Transverse colon (tissue), 4 donors: ENCODE results near the gene ARL14. TPM values are rescaled to one million over a fixed set of nuclear protein-coding genes. Genes with fewer than 3 reads are reported as not detected.
A peak's percentile ranks its signal among the peaks of the same experiment; 100 is the strongest.

Experiments used
- DNase-seq: peaks from one replicate; pipeline ENCODE4 v3.0.0-alpha.2; 2019
- H3K27ac ChIP-seq, 4 donors: fragments of 200-600 bp; sonication (generic); 2 replicates each; pipeline ENCODE4 v1.5.1; 2016 to 2018; ENCODE audit warnings: inconsistent platforms in 4 of 4
- H3K27me3 ChIP-seq: fragments of 200-600 bp; sonication (generic); 2 replicates; pipeline ENCODE4 v1.5.1; 2017; ENCODE audit warnings: inconsistent platforms
- H3K36me3 ChIP-seq, 4 donors: fragments of 200-600 bp; sonication (generic); 2 replicates each; pipeline ENCODE4 v1.5.1; 2017 to 2019; ENCODE audit warnings: inconsistent platforms in 4 of 4
- H3K4me1 ChIP-seq, 4 donors: fragments of 200-600 bp; sonication (generic); 2 replicates each; pipeline ENCODE4 v1.5.1; 2017 to 2020; ENCODE audit warnings: inconsistent platforms in 4 of 4
- H3K4me3 ChIP-seq, 4 donors: fragments of 200-600 bp; sonication (generic); 1 replicate in 1 of 4; 2 replicates in 3 of 4; pipeline versions ENCODE4 v1.5.1 to v1.6.1; 2017 to 2019; ENCODE audit warnings: inconsistent platforms in 4 of 4
- H3K9me3 ChIP-seq, 2 donors: fragments of 200-600 bp; sonication (generic); 2 replicates each; pipeline ENCODE4 v1.5.1; 2017 to 2019; ENCODE audit warnings: inconsistent platforms in 2 of 2
- CTCF ChIP-seq, 5 experiments: fragments of 200-600 bp in 3 of 5; fragments of 450-650 bp in 2 of 5; sonication (generic) in 3 of 5; IDR thresholded peaks; 1 replicate in 2 of 5; 2 replicates in 3 of 5; pipeline ENCODE4 v1.5.1; 2016 to 2017; ENCODE audit warnings: antibody characterized with exemption in 5 of 5, inconsistent platforms in 3 of 5, mild to moderate bottlenecking in 2 of 5, moderate library complexity in 1 of 5
- EP300 ChIP-seq: sonication (generic); formaldehyde crosslinking; IDR thresholded peaks from one replicate; pipeline ENCODE4 v1.6.1; 2017; ENCODE audit warnings: antibody characterized with exemption, low read depth
- POLR2A ChIP-seq: fragments of 450-650 bp; IDR thresholded peaks from one replicate; pipeline ENCODE4 v1.6.1; 2016; ENCODE audit warnings: antibody characterized with exemption, mild to moderate bottlenecking, moderate library complexity
- POLR2AphosphoS5 ChIP-seq, 3 donors: sonication (generic); formaldehyde crosslinking; IDR thresholded peaks; one replicate each; pipeline ENCODE4 v1.6.1; 2016; ENCODE audit warnings: antibody characterized with exemption in 3 of 3
- whole genome bisulfite sequencing, 2 donors: methylation state at CpG; one replicate each; pipeline ENCODE4 v1.1.5; 2018; ENCODE audit warnings: low coverage in 1 of 2; 5-methylcytosine and 5-hydroxymethylcytosine counted together
- in situ Hi-C, 4 donors: fragments of 200-750 bp; cut with MboI; loops; one replicate each; pipeline versions ENCODE4 v1.15.0 to v1.15.1; 2017; ENCODE audit warnings: low sequenced_read_pairs in 3 of 4, low pct_ligation_motif_present in 1 of 4, low pct_unique_long_range_greater_than_20kb in 1 of 4
- intact Hi-C: fragments of 100-400 bp; cut with DNase I; formaldehyde crosslinking; loops from one replicate; pipeline ENCODE4 v1.15.1; 2023; ENCODE audit warnings: low total_unique reads
- total RNA-seq, 4 donors: library from RNA; depleted of rRNA; stranded (reverse); fragments of >200 nt; gene quantifications; one replicate each; pipeline ENCODE4 v1.1.0, GENCODE V29; 2016

Gene ARL14
- total RNA-seq, 4 donors from 2014 or later, result 2.0 to 47.1 (median 27.8) TPM

- TF ChIP-seq POLR2AphosphoS5 (IDR thresholded peaks at IDR 0.05) (peak in 1 of 3 donors; percentile 9), POLR2A (no peak)
- no peak for DNase-seq
- H3K27me3 ChIP-seq, result no peaks in the 10 kb centered on the region
- no peaks in the 10 kb centered on the region for H3K36me3 ChIP-seq
- no peaks in the 10 kb centered on the region for H3K9me3 ChIP-seq
- H3K27ac ChIP-seq, result peak overlapping the region; percentile 86 to 88 (median 86)
- intact Hi-C loops (loop anchor here (10.0 kb wide), 1 partner anchor 91 kb away; no protein-coding TSS in a partner anchor), in situ Hi-C loops (no loop called here)
- H3K4me3 ChIP-seq, result no peak overlapping the region
- H3K4me1 ChIP-seq, result peaks cover 0 to 51% (median 15%) of the 10 kb centered on the region in 4 donors
Observed at GRCh38 chr3:160675566-160676124, 1.3 kb upstream of the ARL14 start.

DNA sequence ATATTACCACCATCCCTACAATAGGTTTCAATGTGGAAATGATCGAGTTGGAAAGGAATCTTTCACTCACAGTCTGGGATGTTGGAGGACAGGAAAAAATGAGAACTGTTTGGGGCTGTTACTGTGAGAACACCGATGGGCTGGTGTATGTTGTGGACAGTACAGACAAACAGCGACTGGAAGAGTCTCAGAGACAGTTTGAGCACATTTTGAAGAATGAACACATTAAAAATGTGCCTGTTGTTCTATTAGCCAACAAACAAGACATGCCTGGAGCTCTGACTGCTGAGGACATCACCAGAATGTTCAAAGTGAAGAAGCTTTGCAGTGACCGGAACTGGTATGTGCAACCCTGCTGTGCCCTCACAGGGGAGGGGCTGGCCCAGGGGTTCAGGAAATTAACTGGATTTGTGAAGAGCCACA, 510 bp downstream of the ARL14 start:
- no peaks in the 10 kb centered on the region for H3K36me3 ChIP-seq
- intact Hi-C loops (loop anchor here (10.0 kb wide), 1 partner anchor 93 kb away; no protein-coding TSS in a partner anchor), in situ Hi-C loops (no loop called here)
- peak overlapping the region; percentile 86 to 88 (median 86) for H3K27ac ChIP-seq
- H3K4me3 ChIP-seq, result peak overlapping the region; percentile 3 to 52 (median 30)
- no peaks in the 10 kb centered on the region for H3K9me3 ChIP-seq
- DNase-seq, result peak; percentile 37
- no peaks in the 10 kb centered on the region for H3K27me3 ChIP-seq
- TF ChIP-seq CTCF (IDR thresholded peaks at IDR 0.05), result no peak
- TF ChIP-seq POLR2AphosphoS5 (IDR thresholded peaks at IDR 0.05), result peak in 2 of 3 donors; percentile 68 to 69
- TF ChIP-seq POLR2A, result no peak
- no peak for TF ChIP-seq EP300
- 47 to 63% methylated on average over 3 to 4 of the region's 4 CpGs for WGBS, 2 donors
- peaks cover 0 to 51% (median 14%) of the 10 kb centered on the region in 4 donors for H3K4me1 ChIP-seq

DNA sequence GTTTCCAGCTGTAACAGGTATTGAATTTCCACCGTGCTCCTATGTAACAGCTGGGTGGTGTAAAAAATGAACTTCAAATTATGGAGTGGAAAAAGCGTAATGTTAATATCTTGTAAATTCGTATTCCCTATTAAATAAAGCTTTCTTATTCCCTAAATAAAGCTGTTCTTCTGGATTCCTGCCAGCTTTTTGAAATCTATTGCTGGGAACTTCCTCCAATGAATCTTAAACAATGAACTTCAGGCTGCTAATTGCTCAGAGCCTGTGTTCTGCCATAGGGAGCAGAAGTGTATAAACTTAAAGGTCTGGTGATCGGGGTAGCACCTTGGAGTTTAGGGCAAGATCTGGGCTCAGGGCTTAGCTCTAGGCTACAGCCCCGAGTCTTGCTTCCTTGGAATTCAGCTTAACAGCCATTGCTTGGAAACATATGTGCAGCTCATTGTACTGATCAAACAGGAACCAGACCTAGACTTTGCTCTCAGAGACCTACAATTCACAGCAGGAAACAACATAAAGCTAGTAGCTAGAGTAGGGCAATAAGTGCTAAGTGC, 1.4 kb downstream of the ARL14 start:
- no peaks in the 10 kb centered on the region for H3K27me3 ChIP-seq
- H3K4me1 ChIP-seq, result peaks cover 0 to 42% (median 11%) of the 10 kb centered on the region in 4 donors
- H3K36me3 ChIP-seq, result no peaks in the 10 kb centered on the region
- no peaks in the 10 kb centered on the region for H3K9me3 ChIP-seq
- peak overlapping the region; percentile 86 to 88 (median 86) for H3K27ac ChIP-seq
- in situ Hi-C loops (no loop called here), intact Hi-C loops (loop anchor here (10.0 kb wide), 1 partner anchor 94 kb away; no protein-coding TSS in a partner anchor)
- TF ChIP-seq CTCF (IDR thresholded peaks at IDR 0.05) (no peak), POLR2A (peak; percentile 84), EP300 (no peak), POLR2AphosphoS5 (IDR thresholded peaks at IDR 0.05) (peak; percentile 58 to 94 (median 87))
- peak; percentile 35 for DNase-seq
- WGBS, 2 donors, result 27 to 37% methylated on average over 3 to 5 of the region's 5 CpGs
- peak overlapping the region in 3 of 4 donors; percentile 25 to 52 (median 36) for H3K4me3 ChIP-seq

DNA sequence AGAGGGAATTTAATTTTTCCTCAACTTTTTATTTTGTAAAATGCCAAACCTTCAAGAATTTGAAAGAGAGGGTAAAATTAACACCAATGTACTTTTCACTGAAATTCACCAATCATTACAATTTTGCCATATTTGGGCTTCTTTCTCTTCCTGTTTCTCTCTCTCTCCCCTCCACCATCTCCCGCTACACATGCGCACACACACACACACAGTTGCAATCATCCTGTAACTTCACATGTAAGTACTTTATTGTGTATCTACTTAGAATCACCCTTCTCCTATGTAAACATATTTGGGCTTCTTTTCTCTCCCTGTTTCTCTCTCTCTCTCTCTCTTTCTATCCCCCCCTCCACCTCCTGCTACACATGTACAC, 7.4 kb downstream of the ARL14 start:
- TF ChIP-seq EP300 (no peak), POLR2AphosphoS5 (IDR thresholded peaks at IDR 0.05) (no peak), POLR2A (no peak), CTCF (IDR thresholded peaks at IDR 0.05) (no peak)
- in situ Hi-C loops, result no loop called here

More for the DNA sequence above, 7.4 kb downstream of the ARL14 start:
- no peak overlapping the region for H3K27ac ChIP-seq
- no peaks in the 10 kb centered on the region for H3K36me3 ChIP-seq
- no peaks in the 10 kb centered on the region for H3K9me3 ChIP-seq
- no peaks in the 10 kb centered on the region for H3K27me3 ChIP-seq
- no peak for DNase-seq
- intact Hi-C loops, result no loop called here
- WGBS, 2 donors, result 92 to 95% methylated on average over 2 of the region's 2 CpGs
- H3K4me1 ChIP-seq, result peaks cover 0 to 8% (median 0%) of the 10 kb centered on the region in 4 donors
- H3K4me3 ChIP-seq, result no peak overlapping the region
